ENCODE measurements around the gene ISX. TPM values are rescaled to one million over a fixed set of nuclear protein-coding genes. Genes with fewer than 3 reads are reported as not detected.

The ISX gene
- total and polyA plus RNA-seq, 9 of the 15 experiments (the other 6 are each of a cell fraction or from before 2014, with no cell fraction given) = 0.03 to 0.36 (median 0.07) TPM

DNA sequence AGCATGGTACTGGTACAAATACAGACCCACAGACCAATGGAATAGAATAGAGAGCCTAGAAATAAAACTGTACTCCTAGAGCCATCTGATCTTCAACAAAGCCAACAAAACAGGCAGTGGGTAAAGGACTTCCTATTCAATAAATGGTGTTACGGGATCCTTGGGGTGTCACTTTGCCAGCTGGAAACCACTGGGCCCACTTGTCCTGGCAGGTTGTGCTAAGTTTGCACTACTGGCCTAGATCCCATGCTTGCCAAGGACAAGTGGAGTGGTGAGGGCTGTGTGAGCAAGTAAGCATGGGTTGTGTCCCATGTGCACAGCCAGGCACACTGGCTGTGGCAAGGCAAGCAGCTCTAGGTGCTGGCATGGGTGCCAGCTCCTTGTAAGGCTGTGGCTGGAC, 8.8 kb upstream of the ISX start:
- Histone ChIP-seq H3K4me3 (no peak overlapping the region), H3K27ac (ENCODE audit: extremely low read depth, low read depth, low read length) (no peak overlapping the region), H3K79me2 (ENCODE audit: control insufficient read depth, insufficient read depth, low read length) (no peaks in the 10 kb centered on the region), H3K4me1 (replicated peaks in 1 of 2; ENCODE audit: control insufficient read depth in 2 of 2, insufficient read depth in 2 of 2, low read length in 2 of 2) (peaks cover 0 to 7% of the 10 kb centered on the region in 2 experiments; a peak in 3 of 5 replicates), H4K20me1 (replicated peaks; ENCODE audit: control insufficient read depth, insufficient read depth, low read length) (no peaks in the 10 kb centered on the region), H3K9me3 (replicated peaks; ENCODE audit: control insufficient read depth, insufficient read depth, low read depth, low read length) (no peaks in the 10 kb centered on the region), H3K27me3 (ENCODE audit: control insufficient read depth in 2 of 2, insufficient read depth in 2 of 2, low read length in 2 of 2) (no peaks in the 10 kb centered on the region), H3K4me2 (ENCODE audit: insufficient read depth, low read length) (no peak overlapping the region), H3K9ac (ENCODE audit: insufficient read depth in 1 of 2, low read depth in 2 of 2, low read length in 2 of 2) (no peak overlapping the region), H3K36me3 (ENCODE audit: control insufficient read depth, insufficient read depth, low read length) (no peaks in the 10 kb centered on the region), H3K9me1 (ENCODE audit: control insufficient read depth, insufficient read depth, low read length) (no peaks in the 10 kb centered on the region), H2AFZ (ENCODE audit: low read depth, low read length) (no peak overlapping the region)
- DNase-seq (ENCODE audit: extremely low read depth in 1 of 4, low spot score in 3 of 4) (no peak), FAIRE-seq (no peak), ATAC-seq (no peak)
- ChIA-PET POLR2A (interaction anchor here (0.6 kb wide), 1 partner anchor 1277 kb away, joined by 4 read pairs; no protein-coding TSS in a partner anchor), CTCF (ENCODE audit: low intra/inter-chr PET ratio) (no interaction called here)
- in situ Hi-C loops (cut with MboI) (no loop called here), intact Hi-C loops (cut with micrococcal nuclease) (no loop called here)
- 100% methylated on average over 1 of the region's 1 CpG for WGBS (ENCODE audit: insufficient coverage, low coverage, missing lambda C conversion rate)
- BruUV-seq (replicated peaks) = no TSS peak
- TF ChIP-seq PML (IDR thresholded peaks at IDR 0.05; ENCODE audit: low read length) = no peak
- no peak for TF ChIP-seq SMARCE1 (IDR thresholded peaks at IDR 0.05)
- TF ChIP-seq SMAD1 (IDR thresholded peaks at IDR 0.05; ENCODE audit: low read depth, low read length, partially characterized antibody) = no peak
- TF ChIP-seq ZNF12 (CRISPR knock-in tag; IDR thresholded peaks at IDR 0.05) = no peak
- TF ChIP-seq JUN (IDR thresholded peaks at IDR 0.05; ENCODE audit: borderline replicate concordance, low read depth, low read length) = no peak
- no peak for TF ChIP-seq JUN (CRISPR knock-in tag; IDR thresholded peaks at IDR 0.05; ENCODE audit: borderline replicate concordance)
- no peak for TF ChIP-seq ZNF584 (CRISPR knock-in tag; IDR thresholded peaks at IDR 0.05; ENCODE audit: low read depth)
- TF ChIP-seq, protein P1, sequence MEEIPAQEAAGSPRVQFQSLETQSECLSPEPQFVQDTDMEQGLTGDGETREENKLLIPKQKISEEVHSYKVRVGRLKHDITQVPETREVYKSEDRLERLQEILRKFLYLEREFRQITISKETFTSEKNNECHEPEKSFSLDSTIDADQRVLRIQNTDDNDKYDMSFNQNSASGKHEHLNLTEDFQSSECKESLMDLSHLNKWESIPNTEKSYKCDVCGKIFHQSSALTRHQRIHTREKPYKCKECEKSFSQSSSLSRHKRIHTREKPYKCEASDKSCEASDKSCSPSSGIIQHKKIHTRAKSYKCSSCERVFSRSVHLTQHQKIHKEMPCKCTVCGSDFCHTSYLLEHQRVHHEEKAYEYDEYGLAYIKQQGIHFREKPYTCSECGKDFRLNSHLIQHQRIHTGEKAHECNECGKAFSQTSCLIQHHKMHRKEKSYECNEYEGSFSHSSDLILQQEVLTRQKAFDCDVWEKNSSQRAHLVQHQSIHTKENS (CRISPR knock-in tag; IDR thresholded peaks at IDR 0.05) = no peak
- TF ChIP-seq TAF9B (IDR thresholded peaks at IDR 0.05; ENCODE audit: partially characterized antibody) = no peak
- TF ChIP-seq, protein P2, sequence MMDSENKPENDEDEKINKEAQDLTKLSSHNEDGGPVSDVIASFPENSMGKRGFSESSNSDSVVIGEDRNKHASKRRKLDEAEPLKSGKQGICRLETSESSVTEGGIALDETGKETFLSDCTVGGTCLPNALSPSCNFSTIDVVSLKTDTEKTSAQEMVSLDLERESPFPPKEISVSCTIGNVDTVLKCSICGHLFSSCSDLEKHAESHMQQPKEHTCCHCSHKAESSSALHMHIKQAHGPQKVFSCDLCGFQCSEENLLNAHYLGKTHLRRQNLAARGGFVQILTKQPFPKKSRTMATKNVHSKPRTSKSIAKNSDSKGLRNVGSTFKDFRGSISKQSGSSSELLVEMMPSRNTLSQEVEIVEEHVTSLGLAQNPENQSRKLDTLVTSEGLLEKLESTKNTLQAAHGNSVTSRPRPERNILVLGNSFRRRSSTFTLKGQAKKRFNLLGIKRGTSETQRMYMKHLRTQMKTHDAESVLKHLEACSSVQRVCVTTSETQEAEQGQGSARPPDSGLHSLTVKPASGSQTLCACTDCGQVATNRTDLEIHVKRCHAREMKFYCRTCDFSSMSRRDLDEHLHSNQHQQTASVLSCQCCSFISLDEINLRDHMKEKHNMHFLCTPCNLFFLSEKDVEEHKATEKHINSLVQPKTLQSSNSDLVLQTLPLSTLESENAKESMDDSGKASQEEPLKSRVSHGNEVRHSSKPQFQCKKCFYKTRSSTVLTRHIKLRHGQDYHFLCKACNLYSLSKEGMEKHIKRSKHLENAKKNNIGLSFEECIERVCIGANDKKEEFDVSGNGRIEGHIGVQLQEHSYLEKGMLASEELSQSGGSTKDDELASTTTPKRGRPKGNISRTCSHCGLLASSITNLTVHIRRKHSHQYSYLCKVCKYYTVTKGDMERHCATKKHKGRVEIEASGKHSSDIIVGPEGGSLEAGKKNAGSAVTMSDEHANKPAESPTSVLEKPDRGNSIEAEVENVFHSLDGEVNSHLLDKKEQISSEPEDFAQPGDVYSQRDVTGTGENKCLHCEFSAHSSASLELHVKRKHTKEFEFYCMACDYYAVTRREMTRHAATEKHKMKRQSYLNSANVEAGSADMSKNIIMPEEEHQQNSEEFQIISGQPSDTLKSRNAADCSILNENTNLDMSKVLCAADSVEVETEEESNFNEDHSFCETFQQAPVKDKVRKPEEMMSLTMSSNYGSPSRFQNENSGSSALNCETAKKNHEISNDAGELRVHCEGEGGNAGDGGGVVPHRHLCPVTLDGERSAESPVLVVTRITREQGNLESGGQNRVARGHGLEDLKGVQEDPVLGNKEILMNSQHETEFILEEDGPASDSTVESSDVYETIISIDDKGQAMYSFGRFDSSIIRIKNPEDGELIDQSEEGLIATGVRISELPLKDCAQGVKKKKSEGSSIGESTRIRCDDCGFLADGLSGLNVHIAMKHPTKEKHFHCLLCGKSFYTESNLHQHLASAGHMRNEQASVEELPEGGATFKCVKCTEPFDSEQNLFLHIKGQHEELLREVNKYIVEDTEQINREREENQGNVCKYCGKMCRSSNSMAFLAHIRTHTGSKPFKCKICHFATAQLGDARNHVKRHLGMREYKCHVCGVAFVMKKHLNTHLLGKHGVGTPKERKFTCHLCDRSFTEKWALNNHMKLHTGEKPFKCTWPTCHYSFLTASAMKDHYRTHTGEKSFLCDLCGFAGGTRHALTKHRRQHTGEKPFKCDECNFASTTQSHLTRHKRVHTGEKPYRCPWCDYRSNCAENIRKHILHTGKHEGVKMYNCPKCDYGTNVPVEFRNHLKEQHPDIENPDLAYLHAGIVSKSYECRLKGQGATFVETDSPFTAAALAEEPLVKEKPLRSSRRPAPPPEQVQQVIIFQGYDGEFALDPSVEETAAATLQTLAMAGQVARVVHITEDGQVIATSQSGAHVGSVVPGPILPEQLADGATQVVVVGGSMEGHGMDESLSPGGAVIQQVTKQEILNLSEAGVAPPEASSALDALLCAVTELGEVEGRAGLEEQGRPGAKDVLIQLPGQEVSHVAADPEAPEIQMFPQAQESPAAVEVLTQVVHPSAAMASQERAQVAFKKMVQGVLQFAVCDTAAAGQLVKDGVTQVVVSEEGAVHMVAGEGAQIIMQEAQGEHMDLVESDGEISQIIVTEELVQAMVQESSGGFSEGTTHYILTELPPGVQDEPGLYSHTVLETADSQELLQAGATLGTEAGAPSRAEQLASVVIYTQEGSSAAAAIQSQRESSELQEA (IDR thresholded peaks at IDR 0.05; ENCODE audit: low read depth) = no peak
- TF ChIP-seq THAP12 (CRISPR knock-in tag; IDR thresholded peaks at IDR 0.05) = no peak
- no peak for TF ChIP-seq ATF1 (CRISPR knock-in tag; IDR thresholded peaks at IDR 0.05)
- no peak for TF ChIP-seq ATF1 (tag; IDR thresholded peaks at IDR 0.05)
